8988T (cell line): ENCODE results near the gene PBOV1.

ENCODE experiments used
- DNase-seq: peaks from one replicate; pipeline ENCODE4 v3.0.0; 2011

Gene PBOV1

DNA sequence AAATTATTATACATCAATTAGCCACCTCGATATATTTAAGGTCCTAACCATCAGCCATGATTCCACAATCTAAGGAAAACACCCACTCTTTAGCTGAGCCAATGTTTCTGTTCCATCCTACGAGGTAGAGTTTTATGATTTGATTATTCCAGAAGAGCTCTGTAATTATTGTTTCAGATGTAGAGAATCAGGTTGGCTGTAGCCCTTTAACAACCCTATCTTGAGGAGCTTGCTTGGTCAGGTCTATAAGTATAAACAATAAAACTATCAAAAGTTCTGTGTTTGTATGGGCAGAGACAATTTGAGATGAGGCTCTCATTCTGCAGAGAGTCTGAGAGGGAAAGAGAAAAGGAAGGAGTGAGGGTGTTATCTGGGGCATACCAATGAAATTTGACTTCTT, at the start of gene PBOV1:
Gene PBOV1 (minus strand): TSS at position 43 of the 400 bp plus-strand sequence. CDS start 96 bp downstream, outside the sequence.
- DNase-seq, result no peak

- no peak for DNase-seq
These were observed 47.8 kb upstream of the PBOV1 start for GRCh38 chr6:138266095-138266494.

DNA sequence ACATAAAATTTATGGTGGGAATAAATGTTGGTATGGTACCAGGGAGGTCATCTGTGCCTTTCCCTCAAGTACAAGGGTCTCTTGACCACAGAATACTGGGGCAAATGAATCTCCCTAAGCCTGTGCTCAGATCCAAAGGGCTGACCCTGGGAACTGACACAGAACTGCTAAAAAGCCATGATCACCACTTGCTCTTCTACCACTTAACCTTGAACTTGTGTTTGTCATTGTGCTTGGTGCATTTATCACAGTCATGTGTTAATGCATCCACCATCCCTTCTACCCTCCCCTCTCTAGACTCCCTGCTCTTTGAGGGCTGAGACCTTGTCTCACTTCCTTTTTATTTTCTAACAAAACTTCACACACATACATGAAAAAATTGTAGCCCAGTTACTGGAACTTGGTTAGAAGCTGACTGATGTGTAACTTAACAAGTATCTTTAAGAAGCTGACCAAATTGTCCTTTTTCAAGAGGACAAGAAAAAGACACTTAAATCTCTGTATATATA, 46.1 kb upstream of the PBOV1 start:
- DNase-seq, result no peak

DNA sequence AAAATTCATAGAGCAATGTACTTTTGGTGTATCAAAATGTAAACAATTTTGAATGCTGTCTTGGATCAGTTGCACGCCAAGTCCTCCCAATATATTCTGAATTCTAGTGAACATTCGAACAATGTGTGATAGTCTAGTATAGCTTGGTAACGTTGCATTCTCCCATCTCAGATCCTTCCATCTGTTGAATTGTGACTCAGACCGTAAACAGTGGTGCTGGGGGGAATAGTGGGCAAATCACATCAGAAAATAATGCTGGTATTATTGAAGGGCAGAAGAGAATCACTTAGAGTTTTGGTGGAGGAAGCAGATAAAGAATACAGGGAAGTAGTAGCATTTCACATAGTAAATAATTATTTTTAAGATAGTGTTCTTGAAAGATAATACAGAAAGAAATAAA, 45.7 kb upstream of the PBOV1 start:
- no peak for DNase-seq

- no peak for DNase-seq
These were observed 43.0 kb upstream of the PBOV1 start for GRCh38 chr6:138261116-138261780.

GRCh38 chr6:138258991-138259390, 40.7 kb upstream of the PBOV1 start:
- DNase-seq, result no peak

DNA sequence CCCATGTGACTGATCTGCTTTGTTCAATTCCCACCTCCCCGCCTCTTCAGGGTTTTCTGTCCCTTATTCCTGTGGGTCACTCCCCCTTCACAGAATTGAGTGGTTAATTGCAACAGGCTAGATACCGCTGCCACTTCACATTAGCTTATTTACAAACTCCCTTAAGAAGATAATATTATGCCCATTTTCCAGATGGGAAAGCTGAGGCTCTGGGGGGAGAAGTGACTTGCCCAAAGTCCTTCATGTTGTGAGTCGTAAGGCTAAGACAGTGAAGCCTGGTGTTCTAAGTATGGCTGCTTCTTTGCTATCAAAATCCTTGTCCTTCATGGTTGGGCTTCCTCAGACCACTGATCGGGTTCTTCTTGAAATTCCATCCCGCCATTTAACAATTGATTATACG, 39.9 kb upstream of the PBOV1 start:
- DNase-seq, result no peak

DNA sequence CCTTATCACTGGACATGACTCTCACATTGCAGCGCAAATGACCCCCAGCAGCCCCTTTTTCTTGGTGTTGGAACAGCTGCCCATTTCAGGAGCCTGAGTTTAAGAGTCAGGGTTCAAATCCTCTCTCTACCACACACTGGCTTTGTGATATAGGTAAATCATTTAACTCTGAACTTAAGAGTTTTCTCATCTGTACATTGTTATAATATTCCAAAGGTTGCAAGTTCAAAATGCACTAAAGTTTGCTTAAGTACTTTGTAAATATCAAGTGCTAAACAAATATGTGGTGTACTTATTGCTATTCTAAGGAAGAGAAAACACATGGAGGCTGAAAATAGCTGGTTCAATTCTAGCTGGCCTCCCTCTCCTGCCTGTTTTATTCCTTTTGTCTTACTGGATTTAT, 39.3 kb upstream of the PBOV1 start:
- no peak for DNase-seq

GRCh38 chr6:138255443-138255842, 37.2 kb upstream of the PBOV1 start:
- DNase-seq, result no peak

DNA sequence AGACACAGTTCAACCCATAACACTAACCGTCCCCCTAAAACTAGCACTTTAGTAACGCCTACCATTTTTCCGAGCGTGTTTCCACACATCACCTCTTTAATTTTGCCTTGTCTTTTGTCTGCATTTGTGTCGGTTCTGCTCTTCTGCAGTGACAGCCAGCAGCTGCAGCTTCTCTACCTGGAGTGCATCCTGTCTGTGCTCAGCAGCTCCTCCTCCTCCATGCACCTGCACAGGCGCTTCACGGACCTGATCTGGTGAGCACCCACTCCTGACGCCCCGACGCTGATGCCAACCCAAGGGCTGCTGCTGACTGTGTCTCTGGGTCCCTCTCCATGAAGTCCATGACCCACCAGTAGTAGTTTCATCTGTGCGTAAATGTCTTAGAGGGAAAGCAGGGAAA, 35.4 kb upstream of the PBOV1 start:
- DNase-seq, result no peak

DNA sequence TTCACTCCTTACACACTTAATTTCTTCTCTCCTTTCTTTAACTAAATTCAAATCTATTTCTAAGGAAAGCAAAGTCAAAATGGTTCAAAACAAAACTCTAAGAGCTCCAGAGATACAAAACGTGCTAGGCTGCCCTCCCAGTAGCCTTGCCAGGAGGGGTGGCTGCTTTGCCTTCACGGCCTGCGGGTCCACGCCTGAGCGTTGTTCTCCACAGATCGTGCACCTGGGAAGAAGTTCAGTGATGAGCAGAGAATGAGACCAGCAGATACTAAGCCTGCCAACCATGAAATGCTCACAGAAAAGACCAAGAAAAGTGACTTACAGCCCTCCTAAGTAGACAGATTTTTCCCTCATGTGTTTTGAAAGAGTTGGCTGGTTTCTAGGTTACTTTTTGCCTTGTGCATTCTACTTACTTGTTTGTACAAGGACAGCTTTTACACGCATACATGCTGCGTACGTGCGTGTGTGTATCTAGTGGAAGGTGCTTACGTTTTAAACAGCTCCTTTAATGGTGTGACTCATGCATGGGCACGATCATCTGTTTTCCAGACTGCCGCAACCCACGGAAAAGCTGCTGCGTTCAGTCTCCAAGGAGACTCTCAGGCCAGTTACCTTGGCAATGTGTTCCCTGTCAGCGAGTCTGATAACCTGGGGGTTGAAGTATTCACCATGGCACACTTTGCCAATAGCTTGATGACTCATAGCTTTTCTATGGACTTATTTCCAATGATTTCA, 32.4 kb upstream of the PBOV1 start:
- DNase-seq, result no peak

- DNase-seq, result no peak
These were observed 31.8 kb upstream of the PBOV1 start for GRCh38 chr6:138250053-138250452.

DNA sequence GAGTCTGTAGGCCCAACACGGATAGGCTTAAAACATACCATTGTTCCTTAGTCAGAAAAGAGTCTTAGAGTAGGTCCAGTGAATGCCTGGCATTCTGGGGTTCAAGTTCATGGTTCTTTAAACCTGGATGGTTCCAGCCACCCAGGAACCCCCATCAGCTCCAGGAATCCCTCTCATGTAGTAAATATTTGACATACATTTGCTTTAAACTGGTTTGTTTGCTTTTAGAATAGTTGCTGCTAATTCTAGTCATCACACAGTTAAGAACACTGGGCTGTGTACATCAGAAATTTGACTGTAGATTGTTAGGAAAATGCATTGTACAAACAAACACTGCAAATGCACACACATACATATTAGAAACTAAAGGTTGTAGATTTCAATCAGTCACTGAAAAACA, 30.6 kb upstream of the PBOV1 start:
- DNase-seq, result no peak

DNA sequence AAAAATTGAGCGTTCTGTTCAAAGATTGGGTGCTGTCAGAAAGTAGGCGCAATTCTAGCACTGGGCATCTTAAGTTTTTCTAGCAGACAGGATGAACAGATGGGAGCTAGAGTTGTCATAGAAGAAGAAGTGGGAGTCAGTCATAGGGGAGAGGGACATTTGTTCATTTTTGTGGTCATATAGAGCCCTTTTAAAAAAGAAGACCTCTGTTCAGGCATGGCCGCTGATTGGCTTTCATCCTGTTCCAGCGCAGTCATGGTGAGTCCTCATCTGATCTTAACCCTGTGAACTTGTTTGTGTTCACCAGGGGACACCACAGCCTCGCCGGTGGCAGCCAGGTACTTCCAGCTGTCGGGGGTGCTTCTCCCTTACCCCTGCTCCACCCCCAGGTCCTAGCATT, 29.7 kb upstream of the PBOV1 start:
- no peak for DNase-seq

DNA sequence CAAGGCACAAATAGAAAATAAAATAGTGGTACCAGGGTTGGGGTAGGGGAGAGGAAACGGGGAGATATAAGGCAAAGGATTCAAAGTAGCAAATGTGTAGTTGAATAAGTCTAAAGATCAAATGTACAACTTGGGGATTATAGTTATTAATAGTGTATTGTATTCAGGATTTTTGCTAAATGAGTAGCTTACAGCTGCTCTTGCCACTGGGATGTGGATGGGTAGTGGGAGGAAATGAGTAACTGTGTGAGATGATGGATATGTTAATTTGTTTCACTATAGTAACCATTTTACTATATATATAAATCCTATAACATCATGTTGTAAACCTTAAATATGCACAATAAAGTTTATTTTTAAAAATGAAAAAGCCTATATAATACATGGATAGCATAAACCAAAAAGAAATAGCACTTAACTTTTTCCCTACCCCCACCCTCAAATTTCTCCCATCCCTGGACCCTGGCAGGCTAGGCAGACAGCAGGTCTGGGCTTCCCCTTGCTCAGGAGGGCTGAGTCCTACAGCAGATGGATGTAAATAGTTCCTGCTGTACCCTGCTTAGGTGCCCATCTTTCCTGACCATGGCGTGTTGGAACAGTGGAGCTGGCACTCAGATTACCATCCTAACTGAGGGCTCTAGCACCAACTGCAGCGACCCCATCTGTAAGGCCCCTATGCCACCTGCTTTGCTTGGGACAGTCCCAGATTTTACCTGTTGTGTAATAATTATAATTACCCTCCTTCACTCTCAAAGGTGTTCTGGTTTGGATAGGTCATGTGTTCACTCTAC, 28.6 kb upstream of the PBOV1 start:
- DNase-seq, result no peak

DNA sequence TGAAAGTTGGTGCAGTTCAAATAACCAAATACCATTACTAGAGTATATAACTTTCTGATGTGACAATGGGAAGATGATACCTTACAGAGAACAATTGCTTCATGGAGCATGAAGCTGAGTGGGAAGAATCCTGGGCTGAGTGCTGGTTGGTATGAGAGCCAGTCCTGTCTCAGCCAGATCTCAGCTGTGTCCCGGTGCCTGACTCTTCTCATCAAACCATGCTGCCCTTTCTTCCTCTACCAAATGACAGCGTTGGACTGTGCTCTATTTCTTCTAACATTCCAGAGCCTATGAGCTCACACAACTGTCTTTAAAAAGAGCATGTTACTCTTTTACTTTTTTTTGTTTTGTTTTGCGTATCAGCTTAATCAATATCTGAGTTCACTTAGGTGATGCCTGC, 27.5 kb upstream of the PBOV1 start:
- no peak for DNase-seq

- no peak for DNase-seq
These were observed 24.8 kb upstream of the PBOV1 start for GRCh38 chr6:138242987-138243592.

DNA sequence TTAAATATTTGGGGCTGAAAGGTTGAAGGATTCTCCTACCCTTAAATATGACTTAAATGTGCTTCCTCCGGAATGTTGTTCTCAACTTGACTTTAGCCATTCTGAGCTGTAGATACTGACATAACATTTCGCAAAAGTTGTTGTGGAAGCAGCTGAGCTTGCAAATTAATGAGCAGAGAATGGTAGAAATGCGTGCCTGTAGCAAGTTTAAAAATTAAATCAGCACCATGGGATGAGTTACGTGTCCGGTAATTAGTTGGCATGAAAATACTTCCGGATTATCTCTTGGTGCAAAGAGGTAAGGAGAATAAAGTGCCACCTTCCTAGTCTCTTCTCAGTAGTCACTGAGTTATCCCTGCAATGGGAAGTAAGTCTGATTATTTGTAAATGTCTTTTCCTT, 23.6 kb upstream of the PBOV1 start:
- no peak for DNase-seq

DNA sequence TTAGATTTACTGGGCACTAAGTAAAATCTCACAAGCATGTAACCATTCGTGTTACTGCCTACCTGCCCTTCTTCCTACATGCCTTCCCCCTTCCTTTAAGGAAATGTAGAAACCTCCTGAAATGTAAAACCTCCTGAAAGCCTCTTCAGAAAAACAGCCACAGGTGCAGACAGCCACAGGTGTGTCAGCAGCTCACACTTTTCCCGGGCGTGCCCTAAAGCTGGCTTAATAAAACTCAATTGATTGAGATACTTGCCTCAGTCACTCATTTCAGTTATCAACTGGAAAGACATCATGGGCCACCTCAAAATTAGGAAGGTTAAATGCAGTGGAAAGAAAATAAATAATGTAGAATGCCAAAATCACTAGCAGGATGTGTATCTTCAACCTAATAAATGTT, 23.1 kb upstream of the PBOV1 start:
- no peak for DNase-seq

DNA sequence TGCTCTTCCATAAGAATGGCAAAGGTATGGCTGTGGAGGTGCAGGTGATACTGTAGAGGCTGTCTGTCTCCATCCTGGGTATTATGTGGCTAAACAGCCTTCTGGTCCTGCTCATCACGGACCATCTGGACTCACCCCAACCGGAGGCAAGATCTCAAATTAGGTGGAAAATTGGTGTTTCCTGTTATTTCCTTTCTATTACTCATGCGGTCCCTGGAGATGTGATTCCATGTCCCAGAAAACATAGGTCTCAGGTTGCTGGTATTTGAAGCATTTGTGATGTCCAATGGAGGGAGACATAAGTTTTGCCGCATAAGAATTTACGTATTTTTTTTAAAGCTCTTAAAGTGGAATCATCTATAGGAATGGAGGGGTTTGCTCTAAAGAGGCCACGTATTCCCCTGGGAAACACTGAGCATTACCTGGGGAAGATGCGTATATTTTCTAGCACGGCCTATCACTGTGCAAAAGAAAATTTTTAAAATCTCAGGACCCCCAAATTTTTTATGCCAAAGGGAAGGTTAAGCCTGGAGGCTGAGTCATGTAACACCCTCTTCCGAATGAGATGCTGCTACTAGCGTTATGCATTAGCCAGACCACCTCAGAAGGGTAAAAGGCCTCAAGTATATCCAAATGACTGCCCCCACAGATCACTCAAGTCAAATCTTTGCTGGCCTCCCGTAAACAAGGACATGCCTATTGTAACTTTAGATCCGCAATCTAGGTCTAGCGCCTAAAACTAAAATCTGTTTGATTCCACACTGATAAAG, 22.4 kb upstream of the PBOV1 start:
- DNase-seq, result no peak

GRCh38 chr6:138239774-138240173, 21.5 kb upstream of the PBOV1 start:
- DNase-seq, result no peak

DNA sequence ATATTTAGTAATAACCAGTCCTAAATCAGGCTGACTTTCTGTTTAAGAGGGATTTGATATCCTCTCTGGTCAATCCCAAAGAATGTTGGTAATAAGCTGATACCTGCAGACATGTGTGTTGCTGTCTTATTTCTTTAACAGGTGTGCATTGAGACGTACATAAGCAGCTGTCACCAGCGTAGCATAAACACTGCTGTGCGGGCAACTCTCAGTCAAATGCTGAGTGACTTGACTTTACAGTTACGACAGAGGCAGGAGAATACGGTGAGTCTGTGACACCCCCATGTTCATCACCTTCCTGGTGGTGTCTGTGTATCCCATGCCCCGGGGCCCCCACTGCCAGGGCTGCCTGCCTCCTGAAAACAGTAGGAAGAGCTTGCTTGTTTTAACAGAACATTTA, 20.1 kb upstream of the PBOV1 start:
- no peak for DNase-seq

DNA sequence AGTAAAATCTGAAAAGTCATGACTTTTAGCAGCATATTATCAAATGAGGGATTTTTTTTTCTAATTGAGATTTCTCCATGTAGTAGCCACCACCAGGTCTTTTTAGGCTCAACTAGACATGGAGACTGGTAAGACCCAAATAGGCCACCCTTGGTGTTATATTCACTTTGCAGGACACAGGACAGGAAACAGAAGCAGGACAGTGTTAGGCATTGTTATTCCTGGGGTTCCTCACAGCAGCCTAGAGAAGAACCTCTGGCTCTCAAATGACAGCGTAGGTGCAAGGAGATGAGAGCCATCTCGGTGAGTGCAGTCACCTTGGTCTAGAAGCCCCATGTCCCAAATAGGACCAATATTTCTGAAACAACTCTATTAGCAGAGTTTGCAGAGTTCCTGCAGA, 19.2 kb upstream of the PBOV1 start:
- no peak for DNase-seq
